ENCODE results near the gene GPR35. TPM values are rescaled to one million over a fixed set of nuclear protein-coding genes. Genes with fewer than 3 reads are reported as not detected.

Gene GPR35
- total RNA-seq, 2 donors from 2014 or later = 0.55 to 0.71 TPM

- Mint-ChIP-seq H3K36me3 (ENCODE audit: low read depth) (peaks cover 24% of the 10 kb centered on the region), H3K27ac (no peak overlapping the region), H3K9me3 (no peaks in the 10 kb centered on the region), H3K27me3 (ENCODE audit: insufficient read depth) (no peaks in the 10 kb centered on the region), H3K4me1 (peaks cover 19% of the 10 kb centered on the region), H3K4me3 (no peak overlapping the region)
- Histone ChIP-seq H3K36me3 (ENCODE audit: control insufficient read depth, insufficient read depth, low read length) (peaks cover 21% of the 10 kb centered on the region), H3K9me3 (ENCODE audit: control insufficient read depth, low read length) (no peaks in the 10 kb centered on the region), H3K9ac (ENCODE audit: extremely low read depth, low read length, poor library complexity, severe bottlenecking) (no peak overlapping the region), H3K27me3 (ENCODE audit: control insufficient read depth, insufficient read depth, low read length, poor library complexity, severe bottlenecking) (no peaks in the 10 kb centered on the region), H3K4me3 (ENCODE audit: low read length) (no peak overlapping the region), H3K27ac (ENCODE audit: low read depth, low read length) (no peak overlapping the region), H3K4me1 (ENCODE audit: control insufficient read depth, insufficient read depth, low read length) (no peaks in the 10 kb centered on the region)
- 80 to 96% methylated on average over 1 to 6 of the region's 6 CpGs for WGBS, 2 experiments (ENCODE audit: insufficient coverage in 1 of 2, insufficient read length in 1 of 2)
- no peak for TF ChIP-seq CTCF (conservative IDR thresholded peaks at IDR 0.05)
- DNase-seq = no peak
Observed at GRCh38 chr2:240591226-240591625, 34.1 kb upstream of the GPR35 start.

- Mint-ChIP-seq H3K4me1 (peaks cover 19% of the 10 kb centered on the region), H3K9me3 (no peaks in the 10 kb centered on the region), H3K27me3 (ENCODE audit: insufficient read depth) (no peaks in the 10 kb centered on the region), H3K36me3 (ENCODE audit: low read depth) (peaks cover 24% of the 10 kb centered on the region), H3K27ac (no peak overlapping the region), H3K4me3 (no peak overlapping the region)
- no peak overlapping the region for H3K27ac ChIP-seq (ENCODE audit: low read depth, low read length)
- H3K4me1 ChIP-seq (ENCODE audit: control insufficient read depth, insufficient read depth, low read length) = no peaks in the 10 kb centered on the region
- H3K9me3 ChIP-seq (ENCODE audit: control insufficient read depth, low read length) = no peaks in the 10 kb centered on the region
- H3K36me3 ChIP-seq (ENCODE audit: control insufficient read depth, insufficient read depth, low read length) = peaks cover 27% of the 10 kb centered on the region
- H3K4me3 ChIP-seq (ENCODE audit: low read length) = no peak overlapping the region
- TF ChIP-seq CTCF (conservative IDR thresholded peaks at IDR 0.05) = no peak
- no peaks in the 10 kb centered on the region for H3K27me3 ChIP-seq (ENCODE audit: control insufficient read depth, insufficient read depth, low read length, poor library complexity, severe bottlenecking)
- no peak overlapping the region for H3K9ac ChIP-seq (ENCODE audit: extremely low read depth, low read length, poor library complexity, severe bottlenecking)
- 88 to 96% methylated on average over 7 to 13 of the region's 13 CpGs for WGBS, 2 experiments (ENCODE audit: insufficient coverage in 1 of 2, insufficient read length in 1 of 2)
- DNase-seq = no peak
Observed at GRCh38 chr2:240591784-240592183, 33.5 kb upstream of the GPR35 start.

GRCh38 chr2:240593026-240593702 is 32.1 kb upstream of the GPR35 start:
- Histone ChIP-seq H3K27ac (ENCODE audit: low read depth, low read length) (no peak overlapping the region), H3K9me3 (ENCODE audit: control insufficient read depth, low read length) (no peaks in the 10 kb centered on the region), H3K4me1 (ENCODE audit: control insufficient read depth, insufficient read depth, low read length) (no peaks in the 10 kb centered on the region), H3K4me3 (ENCODE audit: low read length) (no peak overlapping the region), H3K27me3 (ENCODE audit: control insufficient read depth, insufficient read depth, low read length, poor library complexity, severe bottlenecking) (no peaks in the 10 kb centered on the region), H3K9ac (ENCODE audit: extremely low read depth, low read length, poor library complexity, severe bottlenecking) (no peak overlapping the region), H3K36me3 (ENCODE audit: control insufficient read depth, insufficient read depth, low read length) (peaks cover 28% of the 10 kb centered on the region)
- Mint-ChIP-seq H3K9me3 (no peaks in the 10 kb centered on the region), H3K27me3 (ENCODE audit: insufficient read depth) (no peaks in the 10 kb centered on the region), H3K27ac (no peak overlapping the region), H3K4me3 (no peak overlapping the region), H3K4me1 (peaks cover 9% of the 10 kb centered on the region), H3K36me3 (ENCODE audit: low read depth) (peaks cover 24% of the 10 kb centered on the region)
- WGBS, 2 experiments (ENCODE audit: insufficient coverage in 1 of 2, insufficient read length in 1 of 2) = 94 to 98% methylated on average over 11 to 20 of the region's 20 CpGs
- no peak for DNase-seq
- TF ChIP-seq CTCF (conservative IDR thresholded peaks at IDR 0.05) = no peak
